ENCODE results near the gene SLIT3.

SLIT3 gene

DNA sequence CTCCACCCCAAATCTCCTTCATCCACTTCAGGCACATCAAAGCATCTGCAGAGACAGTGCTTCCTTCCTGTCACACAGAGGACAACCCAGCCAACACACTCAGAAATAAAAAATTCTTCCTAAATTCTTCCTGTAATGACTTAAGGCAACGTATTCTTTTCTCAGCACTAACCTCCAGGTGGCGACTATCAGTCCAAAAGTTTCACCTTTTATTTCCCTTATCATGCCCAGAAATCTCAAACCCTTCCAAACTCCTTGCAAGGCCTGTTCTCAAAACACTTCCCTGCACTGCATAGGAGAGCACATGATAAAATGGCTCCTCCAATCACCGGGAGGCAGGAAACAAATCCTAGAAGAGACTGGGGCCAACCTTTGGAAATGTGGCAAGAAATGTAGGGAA lies 35.1 kb downstream of the SLIT3 start:
- no peak for DNase-seq

- no peak for DNase-seq
Observed at GRCh38 chr5:169263591-169263990, 37.3 kb downstream of the SLIT3 start.

GRCh38 chr5:169260896-169261569 lies 39.9 kb downstream of the SLIT3 start:
- no peak for DNase-seq

GRCh38 chr5:169258372-169259000 lies 42.5 kb downstream of the SLIT3 start:
- DNase-seq, result peak; percentile 80

- no peak for DNase-seq
Observed at GRCh38 chr5:169256191-169256590, 44.7 kb downstream of the SLIT3 start.

GRCh38 chr5:169253071-169253470 lies 47.9 kb downstream of the SLIT3 start:
- DNase-seq, result no peak

DNA sequence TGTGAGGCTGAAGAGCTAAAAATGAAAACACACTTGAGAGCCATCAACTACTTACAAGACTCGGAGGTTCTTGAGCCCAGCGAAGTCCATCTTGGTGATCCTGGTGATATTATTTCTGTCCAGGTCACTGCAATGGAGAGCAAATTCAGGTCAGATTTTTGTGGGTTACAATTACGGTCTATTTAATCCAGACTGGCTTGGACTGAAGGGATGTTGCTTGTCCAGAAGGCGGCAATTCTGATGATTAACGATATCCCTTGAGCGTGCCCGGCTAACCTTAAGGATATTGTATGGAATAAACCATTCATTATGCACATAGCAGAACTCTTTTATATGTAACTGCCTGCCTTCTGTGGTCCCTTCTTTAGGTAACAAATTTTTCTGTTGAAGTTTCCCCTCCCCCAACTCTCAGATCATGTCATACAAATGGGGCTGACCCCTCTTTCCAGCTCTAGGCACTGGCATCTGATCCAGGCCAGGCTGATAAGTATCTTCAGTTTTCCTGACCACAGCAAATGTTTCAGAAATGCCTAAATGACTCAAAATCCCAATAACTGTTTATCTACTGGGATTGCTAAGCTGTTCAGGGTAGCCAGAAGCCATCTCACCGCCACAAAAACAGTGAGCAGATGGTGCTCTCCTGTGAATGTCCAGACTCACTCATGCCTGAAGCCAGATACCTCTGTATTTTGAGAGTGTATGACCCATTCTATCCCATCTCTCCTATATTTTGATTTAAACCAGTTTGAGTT lies 49.4 kb downstream of the SLIT3 start:
- DNase-seq, result peak; percentile 55

DNA sequence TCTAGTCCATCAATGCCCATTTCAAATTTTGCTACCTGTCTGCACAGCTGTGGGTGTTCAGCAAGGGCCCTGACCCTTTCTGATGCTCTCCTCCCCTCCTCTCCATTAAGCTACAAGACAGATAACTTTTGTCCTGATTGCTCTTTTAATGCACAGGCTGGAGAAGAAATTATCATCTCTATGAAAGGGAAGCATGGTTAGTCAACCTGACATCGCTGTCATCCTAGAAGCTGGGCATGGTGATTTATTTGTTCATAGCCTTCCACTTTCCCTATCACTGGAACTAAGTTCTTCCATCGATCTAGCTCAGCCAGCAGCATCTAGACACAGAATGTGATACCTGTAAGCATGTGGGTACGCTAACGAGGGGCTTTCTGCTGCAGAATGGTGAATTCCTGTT lies 50.1 kb downstream of the SLIT3 start:
- no peak for DNase-seq

DNA sequence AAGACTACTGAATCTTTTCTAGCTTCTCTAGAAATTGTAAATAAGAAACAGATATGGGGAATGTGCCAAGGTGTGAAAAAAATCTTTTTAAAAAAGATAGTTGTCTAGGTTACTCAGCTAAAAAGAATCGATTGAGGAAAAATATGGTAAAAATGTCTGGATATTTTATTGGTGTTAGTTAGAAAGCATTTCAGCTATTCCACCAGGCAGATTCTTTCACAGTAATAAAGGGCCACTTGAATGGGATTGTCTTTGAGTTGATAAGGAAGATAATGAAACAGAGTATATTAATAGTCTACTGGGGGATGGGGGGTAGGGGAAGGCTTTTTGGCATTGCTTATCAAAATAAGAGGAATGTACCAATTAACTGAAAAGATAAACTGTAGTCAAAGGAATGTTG lies 51.9 kb downstream of the SLIT3 start:
- peak; percentile 54 for DNase-seq

DNA sequence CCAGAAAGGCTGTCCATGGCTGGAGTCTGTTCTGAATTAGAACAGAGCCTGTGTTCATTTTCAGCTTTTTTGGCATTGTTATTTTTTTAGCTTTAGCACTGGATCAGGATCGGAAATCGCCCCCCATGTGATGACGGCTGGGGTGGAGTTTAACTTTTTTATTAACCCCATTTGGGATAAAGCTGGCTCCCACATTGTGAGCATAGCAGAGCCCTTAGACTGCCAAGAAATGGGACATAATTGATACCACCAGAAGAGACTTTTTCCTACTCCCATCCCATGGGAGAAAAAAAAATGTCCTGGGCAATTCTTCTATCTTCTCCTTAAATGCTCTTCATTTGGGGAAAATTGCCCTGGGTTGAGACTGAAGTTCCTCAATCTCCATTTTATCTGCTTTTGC lies 52.4 kb downstream of the SLIT3 start:
- peak; percentile 78 for DNase-seq

DNA sequence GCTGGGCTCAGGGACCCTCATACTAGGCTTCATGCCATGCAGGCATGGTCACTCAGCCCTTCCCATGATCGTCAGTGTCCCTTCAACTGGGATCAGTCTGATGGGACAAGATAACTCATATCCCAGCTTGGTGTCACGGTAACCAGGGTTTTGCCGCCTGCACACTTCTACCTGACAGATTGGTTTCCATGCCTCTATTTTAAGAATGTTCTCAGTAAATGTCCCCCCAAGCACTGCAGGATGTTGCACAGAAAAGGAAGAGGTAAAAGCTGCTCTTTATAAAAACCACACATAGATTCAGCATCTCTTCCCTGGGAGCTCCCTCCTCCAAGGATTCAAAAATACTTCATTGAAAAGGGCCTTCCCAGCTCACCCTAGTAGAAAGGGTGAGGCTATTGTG lies 56.1 kb downstream of the SLIT3 start:
- DNase-seq, result no peak

DNA sequence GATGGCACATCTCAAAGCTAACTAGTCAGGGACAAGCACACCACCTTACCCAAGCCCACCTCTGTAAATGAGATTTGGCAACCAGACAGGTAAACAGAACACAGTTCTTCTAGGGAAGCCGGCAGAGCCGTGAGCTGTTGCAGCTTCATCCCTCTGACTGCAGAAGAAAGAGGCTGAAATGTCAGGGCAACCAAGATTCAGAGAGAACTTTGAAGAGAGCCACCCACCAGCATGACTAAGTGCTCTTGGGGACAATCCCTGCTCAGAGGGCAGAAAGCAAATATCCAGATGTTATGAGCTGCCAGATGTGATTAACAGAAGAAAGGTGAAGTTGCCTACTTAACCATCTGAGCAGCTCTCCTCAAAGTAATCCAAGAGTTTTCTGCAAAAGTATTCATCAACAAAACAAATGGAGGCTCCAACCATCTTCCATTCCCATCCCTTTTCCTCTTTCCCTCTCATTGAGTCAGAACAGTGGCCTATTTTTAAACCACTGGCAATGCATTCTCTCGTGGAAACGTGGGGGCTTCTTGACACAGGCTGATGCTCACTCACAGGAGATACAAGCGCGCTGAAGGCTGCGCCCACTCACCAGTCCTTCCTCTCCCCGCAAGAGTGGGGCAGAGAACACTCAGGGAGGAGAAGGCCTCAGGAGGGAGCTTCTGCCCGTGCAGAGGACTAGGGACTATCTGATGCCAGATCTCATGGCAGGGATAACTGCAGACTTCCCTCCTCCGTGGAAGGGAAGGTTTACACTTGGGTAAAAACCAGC lies 57.1 kb downstream of the SLIT3 start:
- no peak for DNase-seq

GRCh38 chr5:169242849-169243186 lies 58.1 kb downstream of the SLIT3 start:
- DNase-seq, result no peak

- no peak for DNase-seq
Observed at GRCh38 chr5:169242175-169242848, 58.6 kb downstream of the SLIT3 start.

DNA sequence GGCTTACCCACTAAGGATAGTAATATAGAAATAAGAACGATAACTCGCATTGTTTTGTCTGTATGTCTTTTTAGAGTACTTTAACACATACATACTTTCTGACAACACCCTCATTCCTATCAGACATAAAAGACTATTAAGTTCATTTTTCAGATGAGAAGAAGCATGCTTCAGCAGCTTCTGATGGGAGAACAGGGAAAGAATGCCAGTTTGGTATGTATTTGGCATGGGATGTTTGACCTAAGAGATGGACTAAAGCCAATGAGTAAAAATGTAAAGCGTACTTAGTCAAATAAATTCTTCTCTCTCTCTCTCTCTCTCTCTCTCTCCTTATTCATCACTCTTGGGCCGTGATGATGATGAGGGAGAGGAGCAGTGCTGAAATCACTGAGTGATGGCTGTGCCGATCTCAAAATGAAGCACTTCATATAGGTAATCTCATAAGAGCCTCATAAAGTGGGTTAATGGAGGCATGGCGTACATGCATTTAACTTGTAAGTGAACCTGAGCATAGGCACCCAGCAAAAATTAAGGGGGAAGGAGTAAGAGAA lies 71.5 kb downstream of the SLIT3 start:
- peak; percentile 82 for DNase-seq

DNA sequence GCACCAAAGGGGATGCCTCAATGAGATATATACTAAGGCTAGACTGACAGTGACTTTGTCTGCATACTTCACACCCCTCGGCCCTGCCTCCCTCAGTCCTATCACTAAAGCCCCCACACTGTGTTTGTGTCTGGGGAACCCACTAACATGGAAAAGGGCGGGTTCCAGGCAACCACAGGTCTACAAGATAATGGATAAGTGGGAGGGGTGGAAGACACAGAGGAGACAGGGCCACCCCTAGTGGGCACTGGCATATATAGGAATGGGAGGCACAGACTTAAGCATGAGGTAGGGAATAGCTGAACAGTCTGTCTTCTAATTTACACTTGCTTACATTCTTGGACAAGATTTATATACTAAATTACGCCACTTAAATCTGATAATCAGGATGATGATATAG lies 74.0 kb downstream of the SLIT3 start:
- no peak for DNase-seq

GRCh38 chr5:169225830-169226356 lies 75.0 kb downstream of the SLIT3 start:
- no peak for DNase-seq

- DNase-seq, result peak; percentile 83
Observed at GRCh38 chr5:169223595-169223953, 77.4 kb downstream of the SLIT3 start.

- DNase-seq, result peak; percentile 58
Observed at GRCh38 chr5:169222934-169223594, 77.9 kb downstream of the SLIT3 start.

- DNase-seq, result no peak
Observed at GRCh38 chr5:169221519-169221918, 79.4 kb downstream of the SLIT3 start.

GRCh38 chr5:169219961-169220360 lies 81.0 kb downstream of the SLIT3 start:
- no peak for DNase-seq

- no peak for DNase-seq
Observed at GRCh38 chr5:169219351-169219750, 81.6 kb downstream of the SLIT3 start.
